SU-DHL-6 (cell line): Measurements from ENCODE around the gene SOX30.
"Not testable (repeated sequence)": the region's sequence is repeated elsewhere in the genome, so short reads cannot be mapped to it uniquely, and the experiment has no call there.

Experiments
- H2AFZ ChIP-seq: fragments of 200-600 bp; sonication (generic); 2 replicates; pipeline ENCODE4 v1.6.1; 2014; ENCODE audit warnings: low read depth, mild to moderate bottlenecking, moderate library complexity, mixed read lengths, antibody characterized with exemption, low read length; ENCODE audit not compliant: severe bottlenecking
- H3F3A ChIP-seq: fragments of 200-600 bp; shearing (Covaris generic); 2 replicates; pipeline ENCODE4 v1.6.0; 2016; ENCODE audit warnings: antibody characterized with exemption, mild to moderate bottlenecking; ENCODE audit not compliant: insufficient read depth
- H3K27ac ChIP-seq: fragments of 200-600 bp; sonication (generic); 2 replicates; pipeline ENCODE4 v1.5.1; 2016; ENCODE audit warnings: low read depth, mild to moderate bottlenecking, low read length, moderate library complexity, mixed read lengths
- H3K27me3 ChIP-seq: fragments of 200-600 bp; sonication (generic), shearing (Covaris generic); 2 replicates; pipeline ENCODE4 v1.6.0; 2014; ENCODE audit warnings: mild to moderate bottlenecking, low read length
- H3K36me3 ChIP-seq: fragments of 200-600 bp; sonication (generic); 2 replicates; pipeline ENCODE4 v1.6.1; 2014; ENCODE audit warnings: mild to moderate bottlenecking, low read length, mixed read lengths
- H3K4me2 ChIP-seq: fragments of 300-600, 200-600 bp; shearing (Covaris generic), sonication (generic); 2 replicates; pipeline ENCODE4 v1.6.0; 2014; ENCODE audit warnings: low read length, low read depth, mild to moderate bottlenecking; ENCODE audit not compliant: poor library complexity, severe bottlenecking
- H3K4me3 ChIP-seq: fragments of 200-600 bp; sonication (generic); 2 replicates; pipeline ENCODE4 v1.5.1; 2014; ENCODE audit warnings: antibody characterized with exemption, low read length, mild to moderate bottlenecking, mixed read lengths; ENCODE audit not compliant: insufficient read depth, poor library complexity, severe bottlenecking
- H3K79me2 ChIP-seq: fragments of 200-600 bp; sonication (generic); 2 replicates; pipeline ENCODE4 v1.6.1; 2014; ENCODE audit warnings: mild to moderate bottlenecking, low read length, moderate library complexity; ENCODE audit not compliant: insufficient read depth
- H3K9ac ChIP-seq: fragments of 200-600 bp; sonication (generic); 2 replicates; pipeline ENCODE4 v1.7.0; 2014; ENCODE audit warnings: mild to moderate bottlenecking, low read length
- H3K9me2 ChIP-seq: fragments of 200-600 bp; sonication (generic); replicated peaks from 2 replicates; pipeline ENCODE4 v1.6.1; 2014; ENCODE audit warnings: low read length; ENCODE audit not compliant: insufficient read depth
- H3K9me3 ChIP-seq: fragments of 200-600 bp; sonication (generic); 2 replicates; pipeline ENCODE4 v1.6.1; 2014; ENCODE audit warnings: low read length, mixed read lengths; ENCODE audit not compliant: insufficient read depth
- H4K20me1 ChIP-seq: fragments of 200-600 bp; sonication (generic); 2 replicates; pipeline ENCODE4 v1.6.1; 2014; ENCODE audit warnings: low read depth, mild to moderate bottlenecking, antibody characterized with exemption, low read length, moderate library complexity, mixed read lengths
- EZH2phosphoT487 ChIP-seq: fragments of 200-600 bp; sonication (generic), shearing (Covaris generic); conservative IDR thresholded peaks from 2 replicates; pipeline ENCODE4 v1.6.1; 2018; ENCODE audit warnings: mild to moderate bottlenecking, antibody characterized with exemption, low read length, moderate library complexity, mixed read lengths
- TF ChIP-seq, protein P1 (sequence below): fragments of 200-600 bp; sonication (generic); IDR thresholded peaks from one replicate; pipeline ENCODE4 v1.5.1; 2017; ENCODE audit warnings: antibody characterized with exemption, mild to moderate bottlenecking, low read length, moderate library complexity; ENCODE audit not compliant: insufficient read depth, poor library complexity, severe bottlenecking

SOX30 gene

DNA sequence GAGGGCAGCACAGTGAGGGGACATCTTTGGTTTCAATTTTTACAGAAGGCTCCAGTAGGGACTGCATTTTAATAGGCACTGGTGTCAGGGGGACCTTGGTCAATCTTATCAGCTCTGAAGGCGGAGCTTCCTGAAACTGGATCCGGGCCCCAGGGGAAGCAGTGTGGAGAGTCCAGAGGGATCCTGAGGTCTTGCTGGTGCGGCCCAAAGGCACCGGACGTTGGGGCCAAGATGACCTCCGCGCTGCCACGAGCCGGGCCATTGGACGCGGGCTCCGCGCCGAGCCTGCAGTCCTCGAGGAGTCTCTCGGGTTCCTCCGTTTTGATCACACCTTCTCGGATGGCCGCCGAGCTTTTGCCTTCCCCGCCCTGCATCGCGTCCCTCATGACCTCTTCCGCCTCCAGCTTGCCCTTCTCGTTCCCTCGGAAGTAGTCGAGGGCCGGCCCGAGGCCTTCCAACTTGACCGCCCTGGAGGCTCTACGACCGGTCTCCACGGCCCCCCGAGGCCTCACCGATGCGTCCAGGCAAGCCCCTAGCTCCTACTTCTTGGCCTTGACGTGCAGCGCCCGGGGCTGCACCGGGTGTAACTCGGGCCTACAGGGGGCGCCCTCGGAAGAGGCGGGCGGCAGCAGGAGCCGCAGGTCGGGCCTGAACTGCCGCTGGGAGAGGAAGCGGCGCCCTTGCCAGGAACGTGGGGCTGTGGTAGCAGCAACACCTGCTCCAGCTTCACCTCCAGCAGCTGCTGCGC is 37.9 kb upstream of the SOX30 start:
- Histone ChIP-seq H2AFZ (no peak overlapping the region), H3K79me2 (no peaks in the 10 kb centered on the region), H3K9me2 (no peaks in the 10 kb centered on the region), H4K20me1 (no peaks in the 10 kb centered on the region), H3K27me3 (no peaks in the 10 kb centered on the region), H3K27ac (no peak overlapping the region), H3K4me3 (no peak overlapping the region), H3K9ac (no peak overlapping the region), H3K36me3 (no peaks in the 10 kb centered on the region), H3F3A (no peaks in the 10 kb centered on the region), H3K9me3 (no peaks in the 10 kb centered on the region), H3K4me2 (no peak overlapping the region)
- TF ChIP-seq, protein P1, sequence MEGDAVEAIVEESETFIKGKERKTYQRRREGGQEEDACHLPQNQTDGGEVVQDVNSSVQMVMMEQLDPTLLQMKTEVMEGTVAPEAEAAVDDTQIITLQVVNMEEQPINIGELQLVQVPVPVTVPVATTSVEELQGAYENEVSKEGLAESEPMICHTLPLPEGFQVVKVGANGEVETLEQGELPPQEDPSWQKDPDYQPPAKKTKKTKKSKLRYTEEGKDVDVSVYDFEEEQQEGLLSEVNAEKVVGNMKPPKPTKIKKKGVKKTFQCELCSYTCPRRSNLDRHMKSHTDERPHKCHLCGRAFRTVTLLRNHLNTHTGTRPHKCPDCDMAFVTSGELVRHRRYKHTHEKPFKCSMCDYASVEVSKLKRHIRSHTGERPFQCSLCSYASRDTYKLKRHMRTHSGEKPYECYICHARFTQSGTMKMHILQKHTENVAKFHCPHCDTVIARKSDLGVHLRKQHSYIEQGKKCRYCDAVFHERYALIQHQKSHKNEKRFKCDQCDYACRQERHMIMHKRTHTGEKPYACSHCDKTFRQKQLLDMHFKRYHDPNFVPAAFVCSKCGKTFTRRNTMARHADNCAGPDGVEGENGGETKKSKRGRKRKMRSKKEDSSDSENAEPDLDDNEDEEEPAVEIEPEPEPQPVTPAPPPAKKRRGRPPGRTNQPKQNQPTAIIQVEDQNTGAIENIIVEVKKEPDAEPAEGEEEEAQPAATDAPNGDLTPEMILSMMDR, result no peak
- TF ChIP-seq EZH2phosphoT487, result no peak

GRCh38 chr5:157687198-157687554 is 34.9 kb upstream of the SOX30 start:
- Histone ChIP-seq H2AFZ (no peak overlapping the region), H3K4me3 (no peak overlapping the region), H3F3A (no peaks in the 10 kb centered on the region), H3K9ac (no peak overlapping the region), H3K27ac (no peak overlapping the region), H3K4me2 (no peak overlapping the region), H3K9me3 (no peaks in the 10 kb centered on the region), H3K79me2 (no peaks in the 10 kb centered on the region), H3K36me3 (no peaks in the 10 kb centered on the region), H3K9me2 (no peaks in the 10 kb centered on the region), H3K27me3 (no peaks in the 10 kb centered on the region), H4K20me1 (no peaks in the 10 kb centered on the region)
- TF ChIP-seq EZH2phosphoT487, result no peak
- TF ChIP-seq, protein P1, result no peak

DNA sequence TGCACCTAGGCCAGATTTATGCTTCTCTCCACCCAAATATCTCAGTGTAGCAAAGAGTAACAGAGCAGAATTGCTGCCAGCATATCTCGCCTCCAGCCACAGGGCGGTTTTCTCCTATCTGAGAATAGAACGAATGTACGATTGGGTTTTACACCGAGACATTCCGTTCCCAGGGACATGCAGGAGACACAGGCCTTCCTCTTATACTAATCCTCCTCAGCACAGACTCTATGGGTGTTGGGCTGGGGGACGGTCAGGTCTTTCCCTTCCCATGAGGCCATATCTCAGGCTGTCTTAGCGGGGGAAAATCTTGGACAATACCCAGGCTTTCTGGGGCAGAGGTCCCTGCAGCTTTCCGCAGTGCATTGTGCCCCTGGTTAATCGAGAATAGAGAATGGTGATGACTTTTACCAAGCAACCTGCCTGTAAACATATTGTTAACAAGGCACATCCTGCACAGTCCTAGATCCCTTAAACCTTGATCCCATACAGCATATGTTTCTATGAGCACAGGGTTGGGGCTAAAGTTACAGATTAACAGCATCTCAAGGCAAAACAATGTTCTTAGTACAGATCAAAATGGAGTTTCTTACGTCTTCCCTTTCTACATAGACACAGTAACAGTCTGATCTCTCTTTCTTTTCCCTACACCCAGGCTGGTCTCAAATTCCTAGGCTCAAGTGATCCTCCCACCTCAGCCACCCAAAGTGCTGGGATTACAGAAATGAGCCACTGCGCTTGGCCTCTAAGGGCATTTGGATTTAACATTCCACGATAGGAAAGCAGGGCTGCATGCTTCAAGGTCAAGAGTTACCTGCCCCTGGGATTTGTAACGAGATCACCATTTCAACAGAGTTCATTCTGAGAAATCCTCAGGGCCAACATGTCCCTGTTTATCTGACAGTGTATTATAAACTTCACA is 34.3 kb upstream of the SOX30 start:
- H4K20me1 ChIP-seq, H3K79me2 ChIP-seq, H3K27ac ChIP-seq, H3K9me2 ChIP-seq, H3K4me3 ChIP-seq, H2AFZ ChIP-seq, H3F3A ChIP-seq, H3K9me3 ChIP-seq, H3K27me3 ChIP-seq, H3K4me2 ChIP-seq, H3K36me3 ChIP-seq, H3K9ac ChIP-seq: not testable (repeated sequence)

- no peaks in the 10 kb centered on the region for H4K20me1 ChIP-seq
- no peaks in the 10 kb centered on the region for H3K36me3 ChIP-seq
- TF ChIP-seq EZH2phosphoT487, result no peak
- TF ChIP-seq, protein P1, result no peak
- H3K9me2 ChIP-seq, result no peaks in the 10 kb centered on the region
- no peak overlapping the region for H3K27ac ChIP-seq
- H3K4me2 ChIP-seq, result no peak overlapping the region
- no peaks in the 10 kb centered on the region for H3K9me3 ChIP-seq
- no peaks in the 10 kb centered on the region for H3K79me2 ChIP-seq
- no peaks in the 10 kb centered on the region for H3K27me3 ChIP-seq
- no peak overlapping the region for H3K9ac ChIP-seq
- no peak overlapping the region for H3K4me3 ChIP-seq
- no peaks in the 10 kb centered on the region for H3F3A ChIP-seq
- H2AFZ ChIP-seq, result no peak overlapping the region
Observed at GRCh38 chr5:157682257-157682656, 30.0 kb upstream of the SOX30 start.
